Stimulated activated CD8-positive, alpha-beta memory T cell treated with anti-CD3 and anti-CD28 coated beads, Interleukin-12 subunit alpha, Interleukin-12 subunit beta, amount 100 ng/mL, for 1 hour (primary cell): ENCODE data around the gene COA5.

ENCODE experiments used
- DNase-seq: peaks from one replicate; pipeline ENCODE4 v3.0.0-alpha.2; 2020; ENCODE audit warnings: low read depth

COA5 gene

GRCh38 chr2:98571796-98572195 is 36.5 kb downstream of the COA5 start:
- no peak for DNase-seq

GRCh38 chr2:98571121-98571701 is 37.1 kb downstream of the COA5 start:
- no peak for DNase-seq

GRCh38 chr2:98570356-98570755 is 38.0 kb downstream of the COA5 start:
- DNase-seq: no peak

- DNase-seq: no peak
These were observed 38.4 kb downstream of the COA5 start for GRCh38 chr2:98569915-98570314.

- DNase-seq: peak; percentile 64
These were observed 39.0 kb downstream of the COA5 start for GRCh38 chr2:98569197-98569793.

GRCh38 chr2:98568161-98568956 is 40.0 kb downstream of the COA5 start:
- DNase-seq: no peak

- no peak for DNase-seq
These were observed 42.4 kb downstream of the COA5 start for GRCh38 chr2:98565941-98566340.

- DNase-seq: no peak
These were observed 42.9 kb downstream of the COA5 start for GRCh38 chr2:98565286-98565860.

- DNase-seq: no peak
These were observed 43.7 kb downstream of the COA5 start for GRCh38 chr2:98564541-98565132.

GRCh38 chr2:98563394-98563793 is 44.9 kb downstream of the COA5 start:
- no peak for DNase-seq

GRCh38 chr2:98561902-98562695 is 46.2 kb downstream of the COA5 start:
- DNase-seq: no peak

- DNase-seq: no peak
These were observed 47.3 kb downstream of the COA5 start for GRCh38 chr2:98561018-98561417.

- no peak for DNase-seq
These were observed 48.0 kb downstream of the COA5 start for GRCh38 chr2:98560256-98560771.

- no peak for DNase-seq
These were observed 48.7 kb downstream of the COA5 start for GRCh38 chr2:98559581-98559980.

GRCh38 chr2:98558852-98559530 is 49.3 kb downstream of the COA5 start:
- DNase-seq: no peak

GRCh38 chr2:98556344-98557033 is 51.8 kb downstream of the COA5 start:
- no peak for DNase-seq

- DNase-seq: no peak
These were observed 52.6 kb downstream of the COA5 start for GRCh38 chr2:98555696-98556095.

GRCh38 chr2:98554116-98554861 is 54.0 kb downstream of the COA5 start:
- DNase-seq: no peak

GRCh38 chr2:98552499-98553179 is 55.7 kb downstream of the COA5 start:
- DNase-seq: no peak
